Measurements from ENCODE around the gene RASAL2. TPM values are rescaled to one million over a fixed set of nuclear protein-coding genes. Genes with fewer than 3 reads are reported as not detected.

The RASAL2 gene
- total RNA-seq, 1 donor from 2014 or later = 13.1 TPM

DNA sequence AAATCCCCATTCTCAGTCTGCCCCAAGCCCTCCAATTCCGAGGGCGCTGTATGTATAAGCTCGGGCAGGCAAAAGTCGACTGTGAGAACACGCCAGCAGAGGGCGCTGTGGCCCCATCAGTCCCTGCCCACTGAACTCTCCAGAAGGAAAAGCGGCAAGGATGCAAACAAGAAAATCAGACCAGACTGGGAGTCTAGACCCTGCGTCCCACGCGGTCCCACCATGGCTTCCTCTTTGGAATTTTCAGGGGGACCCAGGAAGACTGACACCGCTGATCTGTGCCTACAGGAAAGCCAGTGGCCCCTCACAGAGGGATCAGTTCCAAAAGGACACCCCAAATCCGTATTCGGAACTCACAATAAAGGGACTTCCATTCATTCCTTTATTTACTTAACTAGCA, 438.5 kb downstream of the RASAL2 start:
- peak; percentile 83 to 85 for DNase-seq (ENCODE audit: low read depth in 2 of 2)

DNA sequence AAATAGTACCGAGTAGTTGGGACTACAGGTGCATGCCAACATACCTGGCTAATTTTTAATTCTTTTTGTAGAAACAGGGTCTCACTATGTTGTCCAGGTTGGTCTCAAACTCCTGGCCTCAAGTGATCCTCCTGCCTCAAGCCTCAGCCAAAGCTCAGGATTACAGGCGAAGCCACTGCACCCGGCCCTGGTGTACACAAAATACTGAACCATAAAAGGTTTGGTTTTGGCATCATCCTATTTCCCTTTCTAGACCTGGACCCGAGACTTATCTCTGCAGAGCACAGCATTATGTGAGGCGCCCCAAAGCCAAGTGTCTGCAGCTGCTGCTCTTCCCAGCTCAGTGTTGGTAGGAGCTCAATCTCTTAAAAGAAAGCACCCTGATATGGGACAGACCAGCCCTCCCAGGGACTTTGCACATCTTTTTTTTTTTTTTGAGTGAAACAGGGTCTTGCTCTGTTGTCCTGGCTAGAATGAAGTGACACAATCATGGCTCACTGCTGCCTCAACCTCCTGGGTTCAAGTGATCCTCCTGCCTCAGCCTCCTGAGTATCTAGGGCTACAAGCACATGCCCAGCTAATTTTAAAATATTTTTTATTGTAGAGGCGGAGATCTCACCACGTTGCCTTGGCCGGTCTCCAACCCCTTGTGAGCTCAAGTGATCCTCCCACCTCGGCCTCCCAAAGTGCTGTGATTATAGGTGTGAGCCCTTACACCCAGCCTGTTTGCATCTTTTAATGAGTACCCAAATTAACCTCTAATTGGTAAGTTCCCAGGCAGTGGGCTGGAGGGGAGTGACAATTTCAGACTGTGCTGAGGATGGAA, 439.4 kb downstream of the RASAL2 start:
- DNase-seq (ENCODE audit: low read depth in 2 of 2) = no peak

Other genes with a start within 250 kb of the RASAL2 start
- 0.22 and 0.79 TPM in 2 replicates for gene SEC16B, start 124.0 kb upstream of the RASAL2 start, total RNA-seq

Measured in lung microvascular endothelial cell (primary cell).